K562 (cell line): ENCODE measurements around the gene POLDIP3. TPM values are rescaled to one million over a fixed set of nuclear protein-coding genes. Genes with fewer than 3 reads are reported as not detected.

ENCODE experiments used
- ATAC-seq: fragments of 200-7000 bp; cut with Tn5 transposase; 3 replicates; pipeline ENCODE4 v1.9.1; 2020; ENCODE audit warnings: moderate library complexity
- BruUV-seq: library from RNA; stranded (reverse); fragments of 400-500 nt; replicated peaks from 2 replicates; lab custom pipeline; 2021; lab: Mats Ljungman, UMichigan
- CTCF ChIA-PET: fragments of 300-600 bp; formaldehyde crosslinking; extraction: SDS; loops from one replicate; lab custom pipeline; 2021; ENCODE audit warnings: low intra/inter-chr PET ratio; lab: Yijun Ruan, JAX
- POLR2A ChIA-PET: fragments of 300-600, 350-650 bp; sonication (Branson Sonifier 250); formaldehyde crosslinking; extraction: SDS; loops from one replicate; lab custom pipeline; 2021; ENCODE audit warnings: antibody characterized with exemption, inconsistent platforms; lab: Yijun Ruan, JAX
- DNase-seq, 4 experiments: peaks; one replicate each; pipeline versions ENCODE4 v3.0.0 to v3.0.0-alpha.2; 2011 to 2018; ENCODE audit warnings: low spot score in 3 of 4, mixed read lengths in 3 of 4; ENCODE audit errors: extremely low read depth in 1 of 4
- FAIRE-seq: peaks from 2 replicates; lab custom pipeline; 2011; peaks lifted over from hg19 to GRCh38; lab: Jason Lieb, UNC
- H2AFZ ChIP-seq: 2 replicates; pipeline ENCODE4 v1.6.0; 2011; ENCODE audit warnings: low read depth, low read length, control low read depth, inconsistent platforms
- H3K27ac ChIP-seq: fragments of 200-600 bp; 3 replicates; pipeline ENCODE4 v1.8.0; 2011; ENCODE audit warnings: low read depth, mild to moderate bottlenecking, control low read depth, inconsistent platforms, low read length, moderate library complexity, mixed read lengths; ENCODE audit errors: extremely low read depth
- H3K27me3 ChIP-seq, 2 experiments: fragments of 300-600 bp in 1 of 2; 2 replicates in 1 of 2; 3 replicates in 1 of 2; pipeline versions ENCODE4 v1.6.0 to v1.8.0; 2011; ENCODE audit warnings: inconsistent platforms in 2 of 2, low read length in 2 of 2, mild to moderate bottlenecking in 1 of 2, mixed read lengths in 1 of 2, moderate library complexity in 1 of 2; ENCODE audit not compliant: control insufficient read depth in 2 of 2, insufficient read depth in 2 of 2
- H3K36me3 ChIP-seq: fragments of 300-600 bp; 3 replicates; pipeline ENCODE4 v1.8.0; 2011; ENCODE audit warnings: mild to moderate bottlenecking, low read length, inconsistent platforms; ENCODE audit not compliant: control insufficient read depth, insufficient read depth
- H3K4me1 ChIP-seq, 2 experiments: fragments of 200-600 bp in 1 of 2; replicated peaks in 1 of 2; 2 replicates in 1 of 2; 3 replicates in 1 of 2; pipeline versions ENCODE4 v1.5.1 to v1.8.0; 2011; ENCODE audit warnings: inconsistent platforms in 2 of 2, low read length in 2 of 2, mild to moderate bottlenecking in 1 of 2, mixed read lengths in 1 of 2, moderate library complexity in 1 of 2; ENCODE audit not compliant: control insufficient read depth in 2 of 2, insufficient read depth in 2 of 2
- H3K4me2 ChIP-seq: 2 replicates; pipeline ENCODE4 v1.6.1; 2011; ENCODE audit warnings: low read length, control low read depth, inconsistent platforms, mixed read lengths; ENCODE audit not compliant: insufficient read depth
- H3K4me3 ChIP-seq: fragments of 200-600 bp; sonication (generic), shearing (Covaris generic); 2 replicates; pipeline ENCODE4 v1.5.1; 2016; ENCODE audit warnings: control low read depth, inconsistent platforms
- H3K79me2 ChIP-seq: fragments of 200-600 bp; 3 replicates; pipeline ENCODE4 v1.8.0; 2011; ENCODE audit warnings: low read length, inconsistent platforms; ENCODE audit not compliant: control insufficient read depth, insufficient read depth
- H3K9ac ChIP-seq, 2 experiments: 2 replicates each; pipeline versions ENCODE4 v1.6.0 to v1.6.1; 2011; ENCODE audit warnings: low read depth in 2 of 2, low read length in 2 of 2, control low read depth in 1 of 2, inconsistent platforms in 1 of 2, mild to moderate bottlenecking in 1 of 2, mixed read lengths in 1 of 2; ENCODE audit not compliant: insufficient read depth in 1 of 2
- H3K9me1 ChIP-seq: one replicate; pipeline ENCODE4 v1.6.0; 2011; ENCODE audit warnings: inconsistent platforms, mild to moderate bottlenecking, low read length, moderate library complexity; ENCODE audit not compliant: control insufficient read depth, insufficient read depth
- H3K9me3 ChIP-seq: replicated peaks from 2 replicates; pipeline ENCODE4 v1.5.1; 2011; ENCODE audit warnings: low read depth, low read length, inconsistent platforms; ENCODE audit not compliant: control insufficient read depth, insufficient read depth
- H4K20me1 ChIP-seq: replicated peaks from 2 replicates; pipeline ENCODE4 v1.6.1; 2011; ENCODE audit warnings: low read length, inconsistent platforms, mixed read lengths; ENCODE audit not compliant: control insufficient read depth, insufficient read depth
- ARID3B ChIP-seq: fragments of 250-450 bp; sonication (Bioruptor Pico); IDR thresholded peaks from 2 replicates; pipeline ENCODE4 v1.4.0; 2020; ENCODE audit warnings: borderline replicate concordance
- CBX1 ChIP-seq: sonication (generic); IDR thresholded peaks from 2 replicates; pipeline ENCODE4 v1.6.1; 2016; ENCODE audit warnings: antibody characterized with exemption, low read depth, mild to moderate bottlenecking
- GATA2 ChIP-seq: sonication (generic); formaldehyde crosslinking; IDR thresholded peaks from 2 replicates; pipeline ENCODE4 v1.4.0; 2020; ENCODE audit warnings: mild to moderate bottlenecking, missing genetic modification reagents
- HLTF ChIP-seq: fragments of 450-650 bp; IDR thresholded peaks from 2 replicates; pipeline ENCODE4 v1.6.1; 2016
- NFATC3 ChIP-seq: fragments of 450-650 bp; IDR thresholded peaks from 2 replicates; pipeline ENCODE4 v1.6.1; 2017; ENCODE audit warnings: mild to moderate bottlenecking
- PML ChIP-seq: IDR thresholded peaks from 2 replicates; pipeline ENCODE4 v1.6.1; 2012; ENCODE audit warnings: low read length, inconsistent platforms
- RCOR1 ChIP-seq, 2 experiments: IDR thresholded peaks; 2 replicates each; pipeline ENCODE4 v1.6.1; 2012; ENCODE audit warnings: low read depth in 2 of 2, low read length in 2 of 2, borderline replicate concordance in 1 of 2, improper control_type of control experiment in 1 of 2
- STAT5B ChIP-seq: fragments of 250-450 bp; sonication (Bioruptor Pico); IDR thresholded peaks from 2 replicates; pipeline ENCODE4 v1.8.0; 2021; ENCODE audit warnings: mild to moderate bottlenecking, inconsistent platforms
- ZHX1 ChIP-seq: fragments of 150-350 bp; conservative IDR thresholded peaks from 2 replicates; pipeline ENCODE4 v1.6.1; 2014; ENCODE audit warnings: low read length
- ZNF140 ChIP-seq: fragments of 250-450 bp; sonication (Bioruptor Pico); IDR thresholded peaks from 2 replicates; pipeline ENCODE4 v1.8.0; 2021; ENCODE audit warnings: moderate library complexity, mild to moderate bottlenecking, inconsistent platforms
- ZNF224 ChIP-seq: sonication (generic); formaldehyde crosslinking; IDR thresholded peaks from 2 replicates; pipeline ENCODE4 v1.8.0; 2022; ENCODE audit warnings: mild to moderate bottlenecking, missing genetic modification reagents
- ZNF830 ChIP-seq: fragments of 250-450 bp; sonication (Bioruptor Pico); IDR thresholded peaks from 2 replicates; pipeline ENCODE4 v1.5.0; 2021; ENCODE audit warnings: mild to moderate bottlenecking
- WGBS: fragments of 100-300 bp; shearing (Covaris generic); methylation state at CpG from one replicate; pipeline ENCODE4 v1.1.6; 2016; ENCODE audit warnings: low coverage, mixed read lengths; ENCODE audit not compliant: insufficient coverage; ENCODE audit errors: missing lambda C conversion rate; 5-methylcytosine and 5-hydroxymethylcytosine counted together
- in situ Hi-C: fragments of 300-500 bp; cut with MboI; formaldehyde crosslinking; loops from 4 replicates; pipeline ENCODE4 v1.15.0; 2018; ENCODE audit warnings: inconsistent platforms, mixed read lengths
- intact Hi-C: fragments of 100-400 bp; cut with micrococcal nuclease; formaldehyde crosslinking; loops from 2 replicates; pipeline ENCODE4 v1.14.2; 2022
- polyA plus RNA-seq, 8 experiments: library from polyadenylated mRNA; depleted of rRNA in 4 of 8; stranded (reverse) in 5 of 8; unstranded in 3 of 8; fragments of >200 nt; fragmentation: Nextera tagmentation in 2 of 8; fragmentation: Illumina TruSeq in 1 of 8; extraction: Ambion mirVana in 2 of 8; extraction: Trizol in 1 of 8; gene quantifications; 2 replicates each; pipeline versions ENCODE4 v1.2.1 to v1.2.3, GENCODE V29; 2011 to 2014; ENCODE audit warnings: inconsistent platforms in 1 of 8, missing spikeins in 1 of 8
- total RNA-seq, 7 experiments: library from RNA; depleted of rRNA in 6 of 7; stranded (reverse); fragments of >200 nt in 6 of 7; fragmentation: Illumina TruSeq in 2 of 7; extraction: Trizol in 2 of 7; gene quantifications; 2 replicates each; pipeline versions ENCODE4 v1.2.1 to v1.2.3, GENCODE V29; 2011 to 2021; ENCODE audit warnings: low replicate concordance in 1 of 7
- TF ChIP-seq, protein P1 (sequence below): fragments of 450-650 bp; formaldehyde crosslinking; conservative IDR thresholded peaks from 2 replicates; pipeline ENCODE4 v1.4.0; 2022; ENCODE audit warnings: mild to moderate bottlenecking, missing genetic modification characterization
- TF ChIP-seq, protein P2 (sequence below): fragments of 450-650 bp; IDR thresholded peaks from 2 replicates; pipeline ENCODE4 v1.6.1; 2016

Gene POLDIP3
- total and polyA plus RNA-seq, 9 of the 15 experiments (the other 6 are each of a cell fraction or from before 2014, with no cell fraction given) = 14.3 to 53.0 (median 26.3) TPM

DNA sequence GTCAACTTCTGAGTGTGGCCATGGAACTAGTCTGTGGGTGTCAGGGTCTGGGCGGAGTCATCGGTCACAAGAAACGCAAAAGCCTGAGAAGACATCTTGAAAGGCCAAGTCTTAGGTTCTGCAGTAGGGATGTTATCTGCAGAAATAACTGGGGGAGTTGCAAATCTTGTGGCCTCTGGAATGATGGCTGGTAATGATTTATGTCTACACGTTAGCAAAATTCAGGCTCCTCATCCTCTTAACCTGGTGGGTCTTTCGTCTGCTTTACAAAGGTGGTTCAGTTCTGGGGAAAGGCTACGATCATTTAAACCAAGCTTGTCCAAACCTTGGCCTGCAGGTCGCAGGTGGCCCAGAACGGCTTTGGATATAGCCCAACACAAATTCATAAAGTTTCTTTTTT, 41.9 kb upstream of the POLDIP3 start:
- DNase-seq = peak in 1 of 4 experiments; percentile 11
- TF ChIP-seq NFATC3 (no peak), GATA2 (CRISPR knock-in tag) (no peak), ZNF140 (CRISPR knock-in tag) (no peak), ZHX1 (no peak), ARID3B (no peak), ZNF830 (CRISPR knock-in tag) (no peak), HLTF (no peak), RCOR1 (IDR thresholded peaks at IDR 0.05; ENCODE audit: borderline replicate concordance in 1 of 2, low read depth in 2 of 2, low read length in 2 of 2) (peak in 1 of 2 experiments; percentile 39; a peak in 1 of 4 replicates), ZNF224 (no peak), CBX1 (no peak), PML (no peak), STAT5B (CRISPR knock-in tag) (no peak)
- TF ChIP-seq, protein P1, sequence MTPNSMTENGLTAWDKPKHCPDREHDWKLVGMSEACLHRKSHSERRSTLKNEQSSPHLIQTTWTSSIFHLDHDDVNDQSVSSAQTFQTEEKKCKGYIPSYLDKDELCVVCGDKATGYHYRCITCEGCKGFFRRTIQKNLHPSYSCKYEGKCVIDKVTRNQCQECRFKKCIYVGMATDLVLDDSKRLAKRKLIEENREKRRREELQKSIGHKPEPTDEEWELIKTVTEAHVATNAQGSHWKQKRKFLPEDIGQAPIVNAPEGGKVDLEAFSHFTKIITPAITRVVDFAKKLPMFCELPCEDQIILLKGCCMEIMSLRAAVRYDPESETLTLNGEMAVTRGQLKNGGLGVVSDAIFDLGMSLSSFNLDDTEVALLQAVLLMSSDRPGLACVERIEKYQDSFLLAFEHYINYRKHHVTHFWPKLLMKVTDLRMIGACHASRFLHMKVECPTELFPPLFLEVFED (CRISPR knock-in tag) = no peak
- TF ChIP-seq, protein P2, sequence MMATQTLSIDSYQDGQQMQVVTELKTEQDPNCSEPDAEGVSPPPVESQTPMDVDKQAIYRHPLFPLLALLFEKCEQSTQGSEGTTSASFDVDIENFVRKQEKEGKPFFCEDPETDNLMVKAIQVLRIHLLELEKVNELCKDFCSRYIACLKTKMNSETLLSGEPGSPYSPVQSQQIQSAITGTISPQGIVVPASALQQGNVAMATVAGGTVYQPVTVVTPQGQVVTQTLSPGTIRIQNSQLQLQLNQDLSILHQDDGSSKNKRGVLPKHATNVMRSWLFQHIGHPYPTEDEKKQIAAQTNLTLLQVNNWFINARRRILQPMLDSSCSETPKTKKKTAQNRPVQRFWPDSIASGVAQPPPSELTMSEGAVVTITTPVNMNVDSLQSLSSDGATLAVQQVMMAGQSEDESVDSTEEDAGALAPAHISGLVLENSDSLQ = peak; percentile 72

More for the DNA sequence above, 41.9 kb upstream of the POLDIP3 start:
- FAIRE-seq (no peak), ATAC-seq (no peak)
- no TSS peak for BruUV-seq
- Histone ChIP-seq H2AFZ (no peak overlapping the region), H3K36me3 (no peaks in the 10 kb centered on the region), H3K79me2 (no peaks in the 10 kb centered on the region), H3K27ac (no peak overlapping the region), H3K4me3 (no peak overlapping the region), H3K9me3 (no peaks in the 10 kb centered on the region), H3K9me1 (no peaks in the 10 kb centered on the region), H3K27me3 (no peaks in the 10 kb centered on the region), H3K4me1 (no peaks in the 10 kb centered on the region; a peak in 1 of 5 replicates), H3K9ac (no peak overlapping the region), H4K20me1 (no peaks in the 10 kb centered on the region), H3K4me2 (no peak overlapping the region)
- in situ Hi-C loops = no loop called here
- ChIA-PET POLR2A (no interaction called here), CTCF (no interaction called here)
- 25% methylated on average over 8 of the region's 8 CpGs for WGBS
- intact Hi-C loops = no loop called here
